Measurements from ENCODE around the gene KHDC4.
"Not testable (repeated sequence)": the region's sequence is repeated elsewhere in the genome, so short reads cannot be mapped to it uniquely, and the experiment has no call there.

Gene KHDC4

GRCh38 chr1:155900161-155900560, 34.1 kb downstream of the KHDC4 start:
- no peak for DNase-seq (ENCODE audit: low spot score)

DNA sequence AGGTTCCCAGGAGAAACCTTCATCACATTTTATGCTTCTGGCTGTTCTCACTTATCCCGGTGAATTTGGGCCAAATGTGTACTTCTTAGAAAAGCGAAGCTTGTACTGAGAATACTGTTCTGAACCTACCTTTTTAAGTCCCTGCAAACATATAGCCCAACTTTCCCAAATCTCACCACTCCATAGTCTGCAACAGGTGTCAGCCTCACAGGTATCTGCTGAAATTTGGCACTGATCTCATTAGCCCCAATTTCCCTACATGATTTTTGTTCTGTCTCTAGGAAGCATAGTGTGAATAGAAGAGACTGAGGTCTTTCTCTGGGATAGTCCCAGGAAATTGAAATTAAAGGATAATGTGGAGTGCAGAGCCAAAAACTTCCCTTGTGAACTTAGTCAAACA, 34.5 kb downstream of the KHDC4 start:
- DNase-seq (ENCODE audit: low spot score) = no peak

DNA sequence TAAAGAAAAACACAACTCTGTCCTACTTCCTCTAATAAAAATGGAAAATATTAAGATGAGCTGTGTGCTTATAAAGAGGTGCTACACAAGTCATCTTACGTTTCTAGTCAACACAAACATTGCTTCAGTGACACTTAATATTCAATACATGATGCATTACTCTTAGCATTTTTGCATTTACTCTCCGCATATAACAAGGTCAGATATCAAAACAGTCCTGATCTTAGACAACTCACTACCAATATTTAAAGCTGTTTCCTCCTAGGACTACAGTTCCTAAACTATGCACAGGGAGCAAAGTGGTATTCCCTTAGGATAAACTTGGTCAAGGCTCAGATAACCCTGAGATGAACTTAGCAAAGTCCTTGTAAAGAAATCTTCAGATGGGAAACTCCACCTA, 35.3 kb downstream of the KHDC4 start:
- DNase-seq (ENCODE audit: low spot score) = no peak

GRCh38 chr1:155897746-155898145, 36.5 kb downstream of the KHDC4 start:
- no peak for DNase-seq (ENCODE audit: low spot score)

- DNase-seq (ENCODE audit: low spot score) = not testable (repeated sequence)
These were observed 37.7 kb downstream of the KHDC4 start for GRCh38 chr1:155896476-155896875.

DNA sequence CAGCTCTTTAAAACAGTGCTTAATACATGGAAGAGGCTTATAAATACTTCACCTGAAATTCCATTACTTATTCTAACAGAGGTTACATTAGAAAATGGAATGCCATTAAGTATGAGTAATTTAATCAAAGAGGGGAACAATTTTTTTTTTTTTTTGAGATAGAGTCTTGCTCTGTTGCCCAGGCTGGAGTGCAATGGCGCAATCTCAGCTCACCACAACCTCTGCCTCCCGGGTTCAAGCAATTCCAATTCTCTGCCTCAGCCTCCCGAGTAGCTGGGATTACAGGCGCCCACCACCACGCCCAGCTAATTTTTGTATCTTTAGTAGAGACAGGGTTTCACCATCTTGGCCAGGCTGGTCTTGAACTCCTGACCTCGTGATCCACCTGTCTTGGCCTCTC, 38.6 kb downstream of the KHDC4 start:
- not testable (repeated sequence) for DNase-seq (ENCODE audit: low spot score)

DNA sequence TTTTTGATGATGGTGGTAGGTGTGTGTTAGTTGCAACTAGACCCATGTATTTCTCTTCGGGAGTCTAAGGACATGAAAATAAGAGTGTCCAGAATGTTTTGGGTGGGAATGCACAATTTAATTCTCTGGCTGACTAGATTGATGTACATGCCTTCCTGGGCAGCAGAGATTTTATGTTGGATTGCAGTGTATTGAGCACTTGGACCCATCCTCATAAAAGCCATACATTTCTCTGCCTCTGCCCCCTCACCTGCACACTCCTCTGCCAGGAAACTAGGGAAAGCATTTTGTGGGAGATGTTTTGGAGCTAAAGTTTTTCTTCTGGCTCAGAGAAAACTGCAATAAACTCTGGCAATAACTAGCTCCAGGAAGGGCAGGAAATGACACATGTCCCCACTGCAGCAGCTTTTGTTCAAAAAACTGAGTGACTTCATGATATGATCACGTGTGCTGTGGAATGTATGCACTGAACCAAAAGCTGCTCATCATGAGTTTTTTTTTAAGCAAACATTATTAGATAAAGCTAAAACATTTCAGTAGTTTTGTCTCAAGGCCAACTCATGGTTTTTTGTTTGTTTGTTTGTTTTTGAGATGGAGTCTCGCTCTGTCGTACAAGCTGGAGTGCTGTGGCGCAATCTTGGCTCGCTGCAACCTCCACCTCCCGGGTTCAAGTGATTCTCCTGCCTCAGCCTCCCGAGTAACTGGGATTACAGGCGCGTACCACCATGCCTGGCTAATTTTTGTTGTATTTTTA, 40.6 kb downstream of the KHDC4 start:
- peak; percentile 40 for DNase-seq (ENCODE audit: low spot score)

GRCh38 chr1:155892796-155893195, 41.4 kb downstream of the KHDC4 start:
- DNase-seq (ENCODE audit: low spot score) = no peak

GRCh38 chr1:155890251-155890650, 44.0 kb downstream of the KHDC4 start:
- no peak for DNase-seq (ENCODE audit: low spot score)

GRCh38 chr1:155889566-155889965, 44.6 kb downstream of the KHDC4 start:
- no peak for DNase-seq (ENCODE audit: low spot score)

DNA sequence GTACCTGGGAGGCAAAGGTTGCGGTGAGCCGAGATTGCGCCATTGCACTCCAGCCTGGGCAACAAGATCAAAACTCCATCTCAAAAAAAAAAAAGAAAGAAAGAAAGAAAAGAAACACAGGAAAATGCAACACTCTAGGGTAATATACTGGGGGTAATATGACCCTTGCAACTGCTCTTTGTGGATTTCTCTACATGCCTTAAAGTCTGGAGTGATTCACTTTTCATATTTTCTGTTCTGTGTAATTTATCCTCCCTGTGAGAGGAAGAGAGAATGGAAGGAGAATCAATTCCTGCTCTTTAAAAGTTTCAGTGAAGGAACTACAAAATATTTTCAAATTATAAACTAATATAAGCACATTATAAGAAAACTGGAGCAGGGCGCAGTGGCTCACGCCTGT, 45.7 kb downstream of the KHDC4 start:
- no peak for DNase-seq (ENCODE audit: low spot score)

DNA sequence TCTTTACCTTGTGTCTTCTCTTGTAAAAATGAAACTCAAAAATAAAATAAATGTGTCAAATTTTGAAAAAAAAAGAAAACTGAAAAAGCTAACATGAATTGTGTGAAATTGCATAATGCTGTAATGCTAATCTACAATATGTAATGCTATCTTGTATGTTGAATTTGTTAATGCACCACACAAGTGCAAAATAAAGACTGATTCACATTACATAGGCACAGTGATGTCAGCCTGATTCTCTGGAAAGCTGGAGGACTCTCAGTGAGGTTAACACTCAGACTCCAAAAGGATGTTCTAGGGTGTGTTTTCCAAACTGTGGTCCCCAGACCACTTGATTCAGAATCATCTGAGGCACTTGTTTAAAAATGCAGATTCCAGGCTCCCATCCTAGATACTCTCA, 49.2 kb downstream of the KHDC4 start:
- no peak for DNase-seq (ENCODE audit: low spot score)

- no peak for DNase-seq (ENCODE audit: low spot score)
These were observed 49.9 kb downstream of the KHDC4 start for GRCh38 chr1:155884031-155884960.

- DNase-seq (ENCODE audit: low spot score) = no peak
These were observed 51.4 kb downstream of the KHDC4 start for GRCh38 chr1:155882766-155883165.

- no peak for DNase-seq (ENCODE audit: low spot score)
These were observed 52.0 kb downstream of the KHDC4 start for GRCh38 chr1:155882235-155882634.

DNA sequence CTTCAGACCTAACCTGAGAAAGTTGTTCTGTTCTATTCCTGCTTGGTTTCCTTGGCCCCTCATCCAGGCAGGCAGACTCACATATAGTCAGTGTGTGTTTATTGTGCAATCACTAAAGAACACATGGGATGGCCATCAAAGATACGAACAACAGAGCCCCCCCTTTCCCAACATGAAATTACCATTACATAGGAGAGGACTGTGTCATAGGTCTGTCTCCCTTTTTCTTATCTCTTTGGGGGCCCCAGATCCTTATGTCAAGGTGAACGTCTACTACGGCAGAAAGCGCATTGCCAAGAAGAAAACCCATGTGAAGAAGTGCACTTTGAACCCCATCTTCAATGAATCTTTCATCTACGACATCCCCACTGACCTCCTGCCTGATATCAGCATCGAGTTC, 53.3 kb downstream of the KHDC4 start:
- no peak for DNase-seq (ENCODE audit: low spot score)

GRCh38 chr1:155880251-155880650, 54.0 kb downstream of the KHDC4 start:
- no peak for DNase-seq (ENCODE audit: low spot score)

- no peak for DNase-seq (ENCODE audit: low spot score)
These were observed 56.3 kb downstream of the KHDC4 start for GRCh38 chr1:155877945-155878344.

GRCh38 chr1:155873860-155874259, 60.4 kb downstream of the KHDC4 start:
- DNase-seq (ENCODE audit: low spot score) = no peak

GRCh38 chr1:155872527-155872926, 61.7 kb downstream of the KHDC4 start:
- no peak for DNase-seq (ENCODE audit: low spot score)

- no peak for DNase-seq (ENCODE audit: low spot score)
These were observed 62.8 kb downstream of the KHDC4 start for GRCh38 chr1:155871390-155871789.

DNA sequence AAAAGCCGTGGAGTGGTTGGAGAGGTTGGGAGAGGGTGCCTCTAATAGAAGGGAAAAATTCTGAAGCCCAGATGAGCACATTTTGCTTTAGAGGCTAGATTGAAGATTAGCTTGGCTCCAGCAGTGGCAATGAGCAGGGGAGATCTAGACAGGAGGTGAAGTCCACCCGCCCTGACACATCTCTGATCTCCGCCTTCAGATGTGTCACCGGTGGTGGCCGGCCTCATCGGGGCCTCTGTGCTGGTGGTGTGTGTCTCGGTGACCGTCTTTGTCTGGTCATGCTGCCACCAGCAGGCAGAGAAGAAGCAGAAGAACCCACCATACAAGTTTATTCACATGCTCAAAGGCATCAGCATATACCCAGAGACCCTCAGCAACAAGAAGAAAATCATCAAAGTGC, 66.4 kb downstream of the KHDC4 start:
- no peak for DNase-seq (ENCODE audit: low spot score)

- DNase-seq (ENCODE audit: low spot score) = no peak
These were observed 69.8 kb downstream of the KHDC4 start for GRCh38 chr1:155864393-155864792.

Measured in CD4-positive, alpha-beta T cell treated with Interleukin-6 at 100 ng/mL for 8 hours (primary cell).